MM.1S (cell line): ENCODE measurements around the gene DACH2.

Experiments
- EZH2 ChIP-seq: fragments of 300-600 bp; sonication (generic); optimal IDR thresholded peaks from 2 replicates; pipeline ENCODE3; 2017; ENCODE audit warnings: low read depth, mild to moderate bottlenecking, antibody characterized with exemption, low read length, mixed read lengths
- EZH2phosphoT487 ChIP-seq: fragments of 300-600 bp; sonication (generic); IDR thresholded peaks from 2 replicates; pipeline ENCODE4 v1.6.1; 2018; ENCODE audit warnings: antibody characterized with exemption, low read length
- TF ChIP-seq, protein P1 (sequence below): fragments of 300-600 bp; sonication (generic); IDR thresholded peaks from 2 replicates; pipeline ENCODE4 v1.5.1; 2016; ENCODE audit warnings: antibody characterized with exemption, low read length, mixed read lengths

GRCh38 chrX:86195343-86195742 is 47.1 kb downstream of the DACH2 start:
- TF ChIP-seq, protein P1, sequence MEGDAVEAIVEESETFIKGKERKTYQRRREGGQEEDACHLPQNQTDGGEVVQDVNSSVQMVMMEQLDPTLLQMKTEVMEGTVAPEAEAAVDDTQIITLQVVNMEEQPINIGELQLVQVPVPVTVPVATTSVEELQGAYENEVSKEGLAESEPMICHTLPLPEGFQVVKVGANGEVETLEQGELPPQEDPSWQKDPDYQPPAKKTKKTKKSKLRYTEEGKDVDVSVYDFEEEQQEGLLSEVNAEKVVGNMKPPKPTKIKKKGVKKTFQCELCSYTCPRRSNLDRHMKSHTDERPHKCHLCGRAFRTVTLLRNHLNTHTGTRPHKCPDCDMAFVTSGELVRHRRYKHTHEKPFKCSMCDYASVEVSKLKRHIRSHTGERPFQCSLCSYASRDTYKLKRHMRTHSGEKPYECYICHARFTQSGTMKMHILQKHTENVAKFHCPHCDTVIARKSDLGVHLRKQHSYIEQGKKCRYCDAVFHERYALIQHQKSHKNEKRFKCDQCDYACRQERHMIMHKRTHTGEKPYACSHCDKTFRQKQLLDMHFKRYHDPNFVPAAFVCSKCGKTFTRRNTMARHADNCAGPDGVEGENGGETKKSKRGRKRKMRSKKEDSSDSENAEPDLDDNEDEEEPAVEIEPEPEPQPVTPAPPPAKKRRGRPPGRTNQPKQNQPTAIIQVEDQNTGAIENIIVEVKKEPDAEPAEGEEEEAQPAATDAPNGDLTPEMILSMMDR: no peak
- TF ChIP-seq EZH2phosphoT487 (no peak), EZH2 (no peak)
